RWPE2 (cell line): ENCODE data around the gene MYADM.
A peak's percentile ranks its signal among the peaks of the same experiment; 100 is the strongest.

Experiments used
- ATAC-seq: fragments of 200-7000 bp; cut with Tn5 transposase; 3 replicates; pipeline ENCODE4 v1.9.1; 2021; ENCODE audit warnings: low read depth
- DNase-seq: peaks from one replicate; pipeline ENCODE4 v3.0.0-alpha.2; 2020; ENCODE audit warnings: low spot score
- H3K27ac ChIP-seq: fragments of 450-650 bp; 2 replicates; pipeline ENCODE4 v1.5.1; 2017; ENCODE audit warnings: mild to moderate bottlenecking; ENCODE audit not compliant: poor library complexity, severe bottlenecking
- H3K27me3 ChIP-seq: fragments of 250-450 bp; sonication (Bioruptor Pico); 2 replicates; pipeline ENCODE4 v1.5.1; 2021; ENCODE audit warnings: mild to moderate bottlenecking, moderate library complexity; ENCODE audit not compliant: insufficient read depth, poor library complexity, severe bottlenecking
- H3K36me3 ChIP-seq: fragments of 250-450 bp; sonication (Bioruptor Pico); 2 replicates; pipeline ENCODE4 v1.5.1; 2020; ENCODE audit warnings: low read depth, mild to moderate bottlenecking, moderate library complexity
- H3K4me1 ChIP-seq: fragments of 250-450 bp; sonication (Bioruptor Pico); 2 replicates; pipeline ENCODE4 v1.5.1; 2021; ENCODE audit warnings: mild to moderate bottlenecking, moderate library complexity; ENCODE audit not compliant: insufficient read depth, poor library complexity, severe bottlenecking
- H3K4me3 ChIP-seq: fragments of 250-450 bp; sonication (Bioruptor Pico); 2 replicates; pipeline ENCODE4 v1.5.1; 2021; ENCODE audit warnings: mild to moderate bottlenecking, moderate library complexity; ENCODE audit not compliant: severe bottlenecking
- H3K9me3 ChIP-seq: fragments of 250-450 bp; sonication (Bioruptor Pico); 2 replicates; pipeline ENCODE4 v1.5.1; 2021; ENCODE audit warnings: mild to moderate bottlenecking, moderate library complexity; ENCODE audit not compliant: severe bottlenecking
- CTCF ChIP-seq: fragments of 450-650 bp; IDR thresholded peaks from one replicate; pipeline ENCODE4 v1.5.1; 2017; ENCODE audit warnings: mild to moderate bottlenecking, moderate library complexity; ENCODE audit not compliant: poor library complexity, severe bottlenecking

The MYADM gene, protein sequence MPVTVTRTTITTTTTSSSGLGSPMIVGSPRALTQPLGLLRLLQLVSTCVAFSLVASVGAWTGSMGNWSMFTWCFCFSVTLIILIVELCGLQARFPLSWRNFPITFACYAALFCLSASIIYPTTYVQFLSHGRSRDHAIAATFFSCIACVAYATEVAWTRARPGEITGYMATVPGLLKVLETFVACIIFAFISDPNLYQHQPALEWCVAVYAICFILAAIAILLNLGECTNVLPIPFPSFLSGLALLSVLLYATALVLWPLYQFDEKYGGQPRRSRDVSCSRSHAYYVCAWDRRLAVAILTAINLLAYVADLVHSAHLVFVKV

DNA sequence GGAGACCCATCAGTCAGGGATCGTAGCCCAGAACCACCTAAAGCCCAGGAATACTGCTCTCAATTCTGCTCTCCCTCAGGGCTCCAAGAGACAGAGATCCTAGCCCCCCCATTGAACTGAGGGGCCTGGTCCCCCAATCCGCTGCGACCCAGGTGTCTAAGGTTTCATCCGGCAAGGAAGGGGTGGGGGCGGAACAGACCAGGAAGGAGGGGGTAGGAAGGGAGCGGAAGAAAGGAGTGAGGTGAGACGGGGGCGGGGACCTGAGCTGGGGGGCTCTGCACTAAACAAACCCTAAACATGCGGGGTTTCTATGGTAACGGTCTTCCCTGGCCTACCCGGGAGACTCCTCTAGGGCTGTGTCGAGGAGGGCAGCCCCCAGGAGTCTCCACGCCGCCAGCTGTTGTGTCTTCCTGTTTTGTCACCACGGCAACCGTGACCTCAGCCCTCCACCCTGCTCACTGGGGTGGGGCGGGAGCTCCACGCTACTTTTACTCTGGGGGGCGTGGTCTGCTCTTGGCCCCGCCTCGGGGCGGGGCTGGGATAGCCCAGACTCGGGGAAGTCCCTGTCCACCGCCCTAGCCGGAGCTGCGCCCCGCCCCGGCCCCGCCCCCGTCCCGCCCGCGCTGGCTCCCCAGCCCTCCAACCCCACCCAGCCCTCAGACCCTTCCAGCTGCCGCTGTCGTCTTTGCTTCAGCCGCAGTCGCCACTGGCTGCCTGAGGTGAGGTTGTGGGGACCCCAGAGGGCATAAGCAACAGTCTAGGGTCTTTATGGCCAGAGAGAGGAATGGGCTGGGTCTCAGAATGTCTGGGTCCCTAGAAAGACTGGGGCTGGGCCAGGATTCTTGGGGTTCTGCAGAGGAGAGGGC, at the start of gene MYADM:
TSS of gene MYADM (plus strand) at position 659 of the 866 bp plus-strand sequence. CDS start 5,647 bp downstream, outside the sequence.
- ATAC-seq: peak; percentile 67
- DNase-seq: peak; percentile 97
- H3K27me3 ChIP-seq: no peaks in the 10 kb centered on the region
- peaks cover 10% of the 10 kb centered on the region for H3K4me1 ChIP-seq
- TF ChIP-seq CTCF: no peak
- peak within 1 kb of the TSS; percentile 69 for H3K4me3 ChIP-seq
- peaks cover 18% of the 10 kb centered on the region for H3K36me3 ChIP-seq
- no peaks in the 10 kb centered on the region for H3K9me3 ChIP-seq
- H3K27ac ChIP-seq: peak within 1 kb of the TSS; percentile 86

- no peaks in the 10 kb centered on the region for H3K9me3 ChIP-seq
- no peaks in the 10 kb centered on the region for H3K4me1 ChIP-seq
- ATAC-seq: no peak
Measured at GRCh38 chr19:53818756-53819155, 48.9 kb upstream of the MYADM start.

GRCh38 chr19:53819861-53820260, 47.8 kb upstream of the MYADM start:
- DNase-seq: no peak
- Histone ChIP-seq H3K27ac (no peak overlapping the region), H3K27me3 (no peaks in the 10 kb centered on the region), H3K4me1 (no peaks in the 10 kb centered on the region), H3K9me3 (no peaks in the 10 kb centered on the region), H3K36me3 (no peaks in the 10 kb centered on the region), H3K4me3 (no peak overlapping the region)
- no peak for TF ChIP-seq CTCF
- no peak for ATAC-seq

More at GRCh38 chr19:53818756-53819155, 48.9 kb upstream of the MYADM start:
- DNase-seq: peak; percentile 1
- Histone ChIP-seq H3K36me3 (no peaks in the 10 kb centered on the region), H3K4me3 (no peak overlapping the region), H3K27ac (no peak overlapping the region), H3K27me3 (no peaks in the 10 kb centered on the region)
- TF ChIP-seq CTCF: no peak

DNA sequence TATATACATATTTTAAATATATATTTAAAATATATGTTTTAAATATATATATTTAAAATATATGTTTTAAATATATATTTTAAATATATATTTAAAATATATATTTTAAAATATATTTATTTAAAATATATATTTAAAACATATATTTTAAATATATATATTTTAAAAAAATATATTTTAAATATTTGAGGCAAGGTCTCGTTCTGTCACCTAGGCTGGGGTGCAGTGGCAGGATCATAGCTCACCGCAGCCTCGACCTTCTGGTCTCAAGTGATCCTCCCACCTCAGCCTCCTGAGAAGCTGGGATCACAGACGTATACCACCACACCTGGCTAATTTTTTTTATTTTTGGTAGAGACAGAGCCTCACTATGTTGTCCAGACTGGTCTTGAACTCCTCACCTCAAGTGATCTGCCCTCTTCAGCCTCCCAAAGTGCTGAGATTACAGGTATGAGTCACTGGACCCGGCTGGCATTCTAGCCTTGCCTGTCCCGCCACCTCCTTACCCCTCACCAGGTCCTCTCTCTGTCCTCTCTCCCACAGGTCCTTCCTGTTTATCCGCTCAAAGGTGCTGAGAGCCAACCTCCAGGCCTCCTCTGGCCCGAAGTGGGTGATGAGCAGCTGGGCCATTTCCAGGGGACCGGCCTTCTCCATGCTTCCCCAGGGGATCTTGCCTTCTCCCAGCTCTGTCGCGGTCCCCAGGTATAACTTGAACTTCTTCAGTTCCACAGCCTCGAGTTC, 44.1 kb upstream of the MYADM start:
- no peak overlapping the region for H3K27ac ChIP-seq
- H3K27me3 ChIP-seq: no peaks in the 10 kb centered on the region
- no peaks in the 10 kb centered on the region for H3K4me1 ChIP-seq
- no peak for ATAC-seq
- H3K9me3 ChIP-seq: no peaks in the 10 kb centered on the region
- H3K4me3 ChIP-seq: no peak overlapping the region
- no peak for DNase-seq
- no peak for TF ChIP-seq CTCF
- H3K36me3 ChIP-seq: no peaks in the 10 kb centered on the region
